ENCODE measurements around the gene A4GALT. TPM values are rescaled to one million over a fixed set of nuclear protein-coding genes. Genes with fewer than 3 reads are reported as not detected.
"Not testable (repeated sequence)": the region's sequence is repeated elsewhere in the genome, so short reads cannot be mapped to it uniquely, and the experiment has no call there.

The A4GALT gene
- 21.6 and 23.3 TPM in 2 replicates for total RNA-seq
- 6.0 TPM for polyA plus RNA-seq (2012)

GRCh38 chr22:42720263-42721044, at the start of gene A4GALT:
Gene A4GALT, minus strand, starts transcription at chr22:42720870. Its CDS starts 26,919 bp downstream, at chr22:42693951.
- DNase-seq (ENCODE audit: low read depth) = peak; percentile 40

- DNase-seq (ENCODE audit: low read depth) = no peak
These were observed 49.7 kb upstream of the A4GALT start for GRCh38 chr22:42770448-42770726.

GRCh38 chr22:42769574-42770447, 49.1 kb upstream of the A4GALT start:
- DNase-seq (ENCODE audit: low read depth) = peak; percentile 95

- no peak for DNase-seq (ENCODE audit: low read depth)
These were observed 48.5 kb upstream of the A4GALT start for GRCh38 chr22:42769238-42769573.

- DNase-seq (ENCODE audit: low read depth) = no peak
These were observed 47.8 kb upstream of the A4GALT start for GRCh38 chr22:42768385-42769035.

- DNase-seq (ENCODE audit: low read depth) = no peak
These were observed 46.2 kb upstream of the A4GALT start for GRCh38 chr22:42766860-42767259.

GRCh38 chr22:42764895-42765363, 44.3 kb upstream of the A4GALT start:
- no peak for DNase-seq (ENCODE audit: low read depth)

- no peak for DNase-seq (ENCODE audit: low read depth)
These were observed 43.4 kb upstream of the A4GALT start for GRCh38 chr22:42763965-42764480.

GRCh38 chr22:42760806-42761565, 40.3 kb upstream of the A4GALT start:
- no peak for DNase-seq (ENCODE audit: low read depth)

- DNase-seq (ENCODE audit: low read depth) = no peak
These were observed 38.4 kb upstream of the A4GALT start for GRCh38 chr22:42758931-42759629.

GRCh38 chr22:42755553-42755952, 34.9 kb upstream of the A4GALT start:
- DNase-seq (ENCODE audit: low read depth) = not testable (repeated sequence)

- not testable (repeated sequence) for DNase-seq (ENCODE audit: low read depth)
These were observed 34.5 kb upstream of the A4GALT start for GRCh38 chr22:42755121-42755520.

GRCh38 chr22:42754658-42755057, 34.0 kb upstream of the A4GALT start:
- DNase-seq (ENCODE audit: low read depth) = no peak

GRCh38 chr22:42752912-42753311, 32.2 kb upstream of the A4GALT start:
- DNase-seq (ENCODE audit: low read depth) = no peak

- no peak for DNase-seq (ENCODE audit: low read depth)
These were observed 31.6 kb upstream of the A4GALT start for GRCh38 chr22:42752230-42752746.

GRCh38 chr22:42750421-42750820, 29.8 kb upstream of the A4GALT start:
- DNase-seq (ENCODE audit: low read depth) = not testable (repeated sequence)

- peak; percentile 50 for DNase-seq (ENCODE audit: low read depth)
These were observed 27.2 kb upstream of the A4GALT start for GRCh38 chr22:42747701-42748513.

GRCh38 chr22:42745118-42745517, 24.4 kb upstream of the A4GALT start:
- DNase-seq (ENCODE audit: low read depth) = no peak

GRCh38 chr22:42743501-42743991, 22.9 kb upstream of the A4GALT start:
- DNase-seq (ENCODE audit: low read depth) = peak; percentile 93
